GM18502 (cell line): ENCODE data around the gene SCAANT1.

Experiments used
- ATAC-seq: cut with Tn5 transposase; IDR thresholded peaks from one replicate; pipeline ENCODE4 v1.9.1; 2021; ENCODE audit warnings: mild to moderate bottlenecking; ENCODE audit not compliant: unreplicated experiment, poor library complexity

Gene SCAANT1

DNA sequence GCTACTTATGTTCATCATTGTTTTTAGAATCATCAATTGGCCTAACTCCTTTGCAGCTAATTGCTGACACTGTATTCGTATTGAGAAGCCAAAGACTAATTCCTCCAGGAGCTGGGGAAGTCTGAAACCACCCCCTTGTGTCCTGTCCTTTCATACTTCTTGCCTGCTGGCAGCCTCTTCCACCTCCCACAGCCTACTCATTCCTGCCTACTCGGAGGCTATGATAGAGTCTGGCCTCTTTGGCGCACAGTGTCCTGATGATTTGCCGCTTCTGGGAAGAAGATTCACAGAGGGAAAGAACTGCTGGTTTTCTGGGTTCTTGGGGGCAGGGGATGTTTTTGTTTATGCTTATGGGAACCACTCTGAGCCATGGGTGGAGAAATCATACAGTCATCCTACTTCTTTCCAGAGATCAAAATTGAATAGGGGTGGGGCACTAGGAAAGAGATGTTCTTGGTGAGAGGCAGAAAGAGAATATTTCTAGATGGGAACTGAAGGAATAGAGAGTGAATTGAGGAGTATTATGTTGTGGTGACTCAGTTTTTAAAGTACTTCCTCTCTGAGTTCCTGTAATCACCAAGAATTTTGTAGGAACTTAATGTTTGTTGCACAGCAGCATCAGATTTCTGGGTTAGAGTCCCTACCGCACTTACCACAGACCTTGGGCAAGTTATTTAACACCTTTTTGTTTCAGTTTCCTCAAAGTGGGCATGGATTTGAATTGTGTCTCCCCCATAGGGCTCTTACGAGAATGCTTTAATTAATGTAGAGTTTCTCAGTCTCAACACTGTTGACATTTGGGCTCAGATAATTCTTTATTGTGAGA, 22.1 kb upstream of the SCAANT1 start:
- ATAC-seq: no peak

GRCh38 chr3:63933459-63933858, 21.3 kb upstream of the SCAANT1 start:
- ATAC-seq: peak; percentile 72

GRCh38 chr3:63932509-63933212, 20.5 kb upstream of the SCAANT1 start:
- no peak for ATAC-seq

DNA sequence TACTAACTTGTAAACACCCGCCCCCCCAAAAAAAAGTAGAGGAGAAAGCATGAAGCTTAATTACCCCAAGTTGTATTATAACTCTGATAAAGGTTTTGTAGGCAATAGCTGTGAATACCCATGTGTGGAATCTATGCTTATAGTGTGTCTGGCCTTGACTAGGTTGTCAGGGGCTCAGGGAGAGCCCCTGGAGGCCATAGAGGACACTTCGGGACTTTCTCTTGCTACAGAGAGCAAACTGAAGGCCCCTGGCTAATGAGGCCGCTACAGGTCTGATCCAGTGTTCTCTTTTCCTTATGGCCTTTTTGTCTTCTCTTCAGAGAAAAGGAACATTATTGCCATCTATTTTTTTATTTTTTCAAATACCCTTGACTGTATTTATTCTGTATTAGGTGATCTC, 19.1 kb upstream of the SCAANT1 start:
- ATAC-seq: no peak

- peak; percentile 86 for ATAC-seq
Observed at GRCh38 chr3:63927422-63928280, 15.5 kb upstream of the SCAANT1 start.

- ATAC-seq: no peak
Observed at GRCh38 chr3:63926309-63926708, 14.1 kb upstream of the SCAANT1 start.

GRCh38 chr3:63922491-63923199, 10.5 kb upstream of the SCAANT1 start:
- ATAC-seq: no peak

GRCh38 chr3:63921741-63922482, 9.7 kb upstream of the SCAANT1 start:
- ATAC-seq: peak; percentile 90

GRCh38 chr3:63920001-63920400, 7.8 kb upstream of the SCAANT1 start:
- ATAC-seq: no peak

- ATAC-seq: no peak
Observed at GRCh38 chr3:63918321-63918720, 6.1 kb upstream of the SCAANT1 start.

- no peak for ATAC-seq
Observed at GRCh38 chr3:63914312-63914711, 2.1 kb upstream of the SCAANT1 start.

GRCh38 chr3:63912768-63913588, 795 bp upstream of the SCAANT1 start:
- peak; percentile 23 for ATAC-seq

DNA sequence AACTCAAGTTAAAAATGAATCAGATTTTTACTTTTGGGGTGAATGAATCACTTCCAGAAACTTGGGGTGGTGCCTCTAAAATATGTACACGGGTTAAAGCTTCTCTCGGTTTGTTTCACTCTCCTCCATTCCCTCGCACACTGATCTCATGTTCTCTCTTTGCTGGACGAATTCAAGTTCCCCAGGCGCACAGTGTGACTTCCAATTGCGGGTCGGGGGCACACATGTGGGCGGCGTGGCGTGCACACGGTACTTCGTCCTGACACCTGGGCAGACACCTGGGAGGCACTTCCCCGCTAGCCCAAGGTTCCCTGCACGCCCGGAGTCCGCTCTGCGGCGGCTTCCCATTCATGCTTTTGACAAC, 692 bp downstream of the SCAANT1 start:
- no peak for ATAC-seq

- ATAC-seq: no peak
Observed at GRCh38 chr3:63910891-63911290, 1.3 kb downstream of the SCAANT1 start.

- no peak for ATAC-seq
Observed at GRCh38 chr3:63910001-63910400, 2.2 kb downstream of the SCAANT1 start.

- no peak for ATAC-seq
Observed at GRCh38 chr3:63909431-63909830, 2.8 kb downstream of the SCAANT1 start.

DNA sequence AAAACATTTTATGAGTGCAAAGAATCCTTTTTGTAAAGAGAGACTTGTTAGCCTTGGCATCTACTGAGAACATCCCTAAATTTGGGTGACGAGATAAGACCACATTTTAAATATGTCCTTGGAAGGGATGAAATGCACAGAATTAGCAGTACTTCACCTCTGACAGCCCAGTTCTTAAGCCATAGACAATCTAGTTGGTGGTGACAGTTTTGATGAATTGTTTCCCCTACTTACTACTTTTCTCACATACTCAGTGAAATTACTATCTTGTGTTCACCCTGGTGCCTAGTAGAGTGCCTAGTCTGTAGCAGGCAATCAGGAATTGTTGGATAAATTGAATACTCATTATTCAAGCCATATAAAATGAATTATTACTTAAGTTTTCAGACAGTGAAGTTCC, 3.4 kb downstream of the SCAANT1 start:
- no peak for ATAC-seq

- no peak for ATAC-seq
Observed at GRCh38 chr3:63908081-63908736, 4.0 kb downstream of the SCAANT1 start.
